CD4-positive, alpha-beta T cell treated with Interleukin-4 for 1 hour (primary cell): Measurements from ENCODE around the gene PPM1B.
"Not testable (repeated sequence)": the region's sequence is repeated elsewhere in the genome, so short reads cannot be mapped to it uniquely, and the experiment has no call there.

Experiments
- DNase-seq, 2 donors: peaks; one replicate each; pipeline ENCODE4 v3.0.0-alpha.2; 2020 to 2022

The PPM1B gene

GRCh38 chr2:44164617-44165016, 4.1 kb upstream of the PPM1B start:
- DNase-seq = no peak

- no peak for DNase-seq
These were observed 2.6 kb upstream of the PPM1B start for GRCh38 chr2:44166096-44166495.

GRCh38 chr2:44167311-44167907, 1.3 kb upstream of the PPM1B start:
- no peak for DNase-seq

GRCh38 chr2:44167908-44168680, 581 bp upstream of the PPM1B start:
- DNase-seq = peak; percentile 100

- peak; percentile 54 to 71 for DNase-seq
These were observed 652 bp downstream of the PPM1B start for GRCh38 chr2:44169155-44169898.

- DNase-seq = no peak
These were observed 1.6 kb downstream of the PPM1B start for GRCh38 chr2:44170311-44170717.

- no peak for DNase-seq
These were observed 2.3 kb downstream of the PPM1B start for GRCh38 chr2:44171018-44171417.

- DNase-seq = not testable (repeated sequence)
These were observed 2.8 kb downstream of the PPM1B start for GRCh38 chr2:44171442-44171841.

- DNase-seq = no peak
These were observed 3.9 kb downstream of the PPM1B start for GRCh38 chr2:44172576-44172975.

GRCh38 chr2:44178950-44179349, 10.3 kb downstream of the PPM1B start:
- no peak for DNase-seq

GRCh38 chr2:44181648-44182047, 13.0 kb downstream of the PPM1B start:
- DNase-seq = no peak

- peak; percentile 34 to 63 for DNase-seq
These were observed 15.4 kb downstream of the PPM1B start for GRCh38 chr2:44184106-44184505.

GRCh38 chr2:44186810-44187209, 18.1 kb downstream of the PPM1B start:
- no peak for DNase-seq

GRCh38 chr2:44187251-44187650, 18.6 kb downstream of the PPM1B start:
- no peak for DNase-seq

GRCh38 chr2:44188696-44189095, 20.0 kb downstream of the PPM1B start:
- no peak for DNase-seq

GRCh38 chr2:44189104-44189503, 20.4 kb downstream of the PPM1B start:
- no peak for DNase-seq

GRCh38 chr2:44190526-44190925, 21.9 kb downstream of the PPM1B start:
- no peak for DNase-seq

GRCh38 chr2:44191739-44192138, 23.1 kb downstream of the PPM1B start:
- no peak for DNase-seq

GRCh38 chr2:44192646-44193045, 24.0 kb downstream of the PPM1B start:
- DNase-seq = no peak

GRCh38 chr2:44195714-44196113, 27.0 kb downstream of the PPM1B start:
- DNase-seq = no peak

GRCh38 chr2:44197816-44198215, 29.1 kb downstream of the PPM1B start:
- no peak for DNase-seq

- DNase-seq = no peak
These were observed 31.3 kb downstream of the PPM1B start for GRCh38 chr2:44200011-44200410.

- no peak for DNase-seq
These were observed 32.1 kb downstream of the PPM1B start for GRCh38 chr2:44200759-44201158.

- no peak for DNase-seq
These were observed 33.0 kb downstream of the PPM1B start for GRCh38 chr2:44201648-44202165.
